NCI-H2029 (cell line): ENCODE data around the gene TMEM120B.
A peak's percentile ranks its signal among the peaks of the same experiment; 100 is the strongest.

Experiments
- DNase-seq: peaks from one replicate; lab custom pipeline; 2025; lab: John Stamatoyannopoulos, UW

Gene TMEM120B

DNA sequence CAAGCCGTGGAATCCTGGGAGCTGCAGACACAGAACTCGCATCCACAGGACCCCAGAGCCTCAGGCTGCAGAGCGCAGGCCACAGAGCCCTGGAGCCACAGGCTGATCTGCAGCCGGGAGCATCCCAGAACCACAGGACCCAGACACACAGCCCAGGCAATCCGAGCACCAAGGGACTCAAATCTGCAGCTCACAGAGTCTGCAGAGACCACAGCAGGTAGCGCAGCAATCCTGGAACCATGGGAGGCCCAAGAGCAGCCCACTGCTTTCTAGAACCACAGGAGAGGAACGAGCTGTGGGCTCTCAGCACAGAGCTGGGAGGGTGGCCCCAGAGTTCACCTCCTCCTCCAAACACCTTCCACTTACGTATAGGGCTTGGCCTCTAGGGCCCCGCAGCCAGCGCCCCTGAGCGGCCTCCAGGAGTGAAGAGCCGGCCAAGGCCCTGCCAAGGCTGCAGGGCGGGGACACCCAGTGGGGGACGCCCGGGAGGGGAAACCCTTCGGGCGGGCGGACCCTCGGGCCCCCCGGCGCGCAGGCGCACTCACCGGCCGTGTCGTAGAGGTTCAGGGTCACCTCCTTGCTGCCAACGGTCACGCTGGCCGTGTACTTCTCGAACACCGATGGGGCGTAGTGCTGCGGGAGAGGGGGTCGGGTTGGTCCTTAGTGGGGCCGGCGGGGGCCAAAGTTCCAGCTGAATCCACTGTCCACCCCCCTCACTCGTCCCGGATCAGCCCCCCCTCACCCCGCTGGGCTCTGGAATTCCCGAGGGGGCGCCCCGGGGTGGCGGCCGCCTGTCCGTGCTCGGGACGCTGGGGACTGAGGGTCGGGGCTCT lies 80.3 kb downstream of the TMEM120B start:
- no peak for DNase-seq

GRCh38 chr12:121793440-121793837 lies 80.9 kb downstream of the TMEM120B start, which contains the start of gene RHOF:
TSS of gene RHOF (minus strand) at chr12:121793688. CDS start at chr12:121793633, 55 bp downstream.
- no peak for DNase-seq

DNA sequence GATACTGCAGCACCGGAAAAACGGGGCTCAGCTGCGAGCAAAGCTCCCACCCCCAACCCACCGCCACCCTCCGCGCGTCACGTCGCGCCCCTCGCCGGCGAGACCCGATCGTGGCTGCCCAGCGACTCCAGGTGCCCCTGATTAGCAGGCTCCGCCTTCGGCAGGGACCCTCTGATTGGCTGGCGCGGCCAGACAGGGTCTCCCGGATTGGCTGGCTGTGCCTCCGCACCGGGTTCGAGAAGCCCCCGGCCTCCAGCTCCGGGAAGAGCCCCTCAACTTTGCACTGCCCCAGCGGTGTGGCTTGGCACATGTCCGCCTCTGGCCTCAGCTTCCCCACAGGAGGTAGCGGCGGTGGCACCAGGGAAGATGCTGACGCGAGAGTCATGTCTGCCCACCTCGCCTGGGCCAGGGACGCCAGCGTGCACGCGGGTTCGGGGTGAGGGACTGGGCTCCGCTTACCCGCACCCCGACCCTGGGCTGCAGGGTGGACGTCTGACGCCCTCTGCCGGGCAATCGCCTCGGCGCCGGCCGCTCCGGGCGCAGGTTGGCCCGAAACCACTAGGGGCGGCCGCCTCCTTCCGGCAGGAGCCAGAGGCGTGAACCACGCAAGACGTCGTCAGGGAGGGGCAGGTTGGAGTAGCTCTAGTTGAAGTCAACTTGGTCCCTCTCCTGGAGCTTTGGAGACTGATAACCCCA lies 81.4 kb downstream of the TMEM120B start:
- peak; percentile 83 for DNase-seq

- DNase-seq, result no peak
Observed at GRCh38 chr12:121794534-121795033, 82.0 kb downstream of the TMEM120B start.

DNA sequence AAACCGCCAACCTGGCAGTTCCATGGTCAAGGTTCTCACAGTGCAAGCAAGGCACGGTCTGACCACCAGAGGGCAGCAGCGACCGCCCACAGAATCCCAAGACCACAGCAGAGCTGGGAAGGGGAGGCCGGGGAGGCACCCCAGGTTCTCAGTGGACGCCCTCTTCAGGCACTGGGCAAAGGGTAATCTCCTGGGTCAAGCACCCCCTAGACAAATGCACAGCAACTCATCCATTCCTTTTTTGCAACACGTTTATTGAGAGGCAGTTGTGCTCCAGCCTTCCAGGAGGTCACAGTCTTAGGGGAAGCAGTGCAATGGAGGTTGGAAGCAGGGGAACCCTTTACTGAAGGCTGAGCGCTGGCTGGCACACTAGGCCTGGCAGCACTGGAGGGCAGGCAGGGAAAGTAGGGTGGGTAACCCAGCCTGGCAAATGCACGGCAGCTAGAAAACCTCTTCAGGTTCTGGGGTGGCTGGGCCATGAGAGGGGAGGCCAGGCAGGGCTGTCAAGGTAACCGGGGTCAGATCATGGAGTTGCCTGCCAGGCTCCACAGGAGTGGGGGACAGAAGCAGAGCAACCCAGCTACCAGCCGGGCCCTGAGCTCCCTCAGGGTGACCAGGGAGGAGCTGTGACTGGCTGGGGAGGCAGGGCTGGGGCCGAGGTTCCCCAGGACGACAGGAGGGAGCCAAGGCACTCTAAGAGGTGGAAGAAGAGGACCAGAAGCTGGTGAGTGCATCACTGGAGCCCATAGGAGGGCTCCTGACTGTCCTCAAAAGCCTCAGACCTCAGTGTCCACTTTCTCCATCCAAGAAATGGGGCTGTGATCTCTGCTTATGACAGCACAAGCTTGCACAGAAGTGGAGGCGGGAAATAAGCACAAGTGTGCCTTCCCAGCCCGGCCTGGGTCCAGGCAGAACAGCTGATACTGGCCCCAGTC lies 82.7 kb downstream of the TMEM120B start:
- peak; percentile 42 for DNase-seq

GRCh38 chr12:121796855-121797751 lies 84.6 kb downstream of the TMEM120B start:
- peak; percentile 73 for DNase-seq

GRCh38 chr12:121797937-121798786 lies 85.6 kb downstream of the TMEM120B start:
- peak; percentile 85 for DNase-seq

- no peak for DNase-seq
Observed at GRCh38 chr12:121798787-121799155, 86.2 kb downstream of the TMEM120B start.

DNA sequence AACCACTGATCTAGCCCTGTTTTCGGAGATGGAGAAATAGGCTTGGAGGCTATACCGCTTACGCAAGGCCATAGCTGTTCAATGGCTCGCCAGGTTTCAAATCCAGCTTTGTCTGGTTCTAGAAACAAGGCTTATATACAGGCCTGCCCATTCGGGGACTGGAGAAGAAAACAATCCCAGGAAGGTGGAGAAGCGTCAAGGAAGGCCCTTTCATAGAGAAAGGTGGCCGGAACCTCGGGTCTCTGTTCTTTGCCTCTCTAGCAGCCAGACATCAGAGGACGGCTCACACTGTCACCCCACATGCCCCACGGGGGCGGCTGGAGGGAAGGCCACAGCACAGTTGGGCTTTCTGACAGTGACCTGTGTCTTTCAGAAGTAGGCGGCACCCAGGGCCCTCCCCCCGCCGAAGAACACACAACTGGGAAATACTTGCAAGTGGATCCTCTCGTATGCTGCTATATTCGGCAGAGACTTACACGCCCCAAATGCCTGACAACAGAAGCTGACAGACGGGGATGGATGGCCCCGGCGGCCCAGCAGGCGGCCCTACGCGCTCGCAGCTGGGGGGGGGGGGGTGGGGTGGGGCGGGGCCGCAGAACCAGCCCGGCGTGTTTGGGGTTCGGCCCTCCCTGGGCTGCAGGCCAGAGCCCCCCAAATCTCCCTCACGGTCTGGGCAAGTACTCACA lies 86.7 kb downstream of the TMEM120B start:
- DNase-seq, result peak; percentile 78

DNA sequence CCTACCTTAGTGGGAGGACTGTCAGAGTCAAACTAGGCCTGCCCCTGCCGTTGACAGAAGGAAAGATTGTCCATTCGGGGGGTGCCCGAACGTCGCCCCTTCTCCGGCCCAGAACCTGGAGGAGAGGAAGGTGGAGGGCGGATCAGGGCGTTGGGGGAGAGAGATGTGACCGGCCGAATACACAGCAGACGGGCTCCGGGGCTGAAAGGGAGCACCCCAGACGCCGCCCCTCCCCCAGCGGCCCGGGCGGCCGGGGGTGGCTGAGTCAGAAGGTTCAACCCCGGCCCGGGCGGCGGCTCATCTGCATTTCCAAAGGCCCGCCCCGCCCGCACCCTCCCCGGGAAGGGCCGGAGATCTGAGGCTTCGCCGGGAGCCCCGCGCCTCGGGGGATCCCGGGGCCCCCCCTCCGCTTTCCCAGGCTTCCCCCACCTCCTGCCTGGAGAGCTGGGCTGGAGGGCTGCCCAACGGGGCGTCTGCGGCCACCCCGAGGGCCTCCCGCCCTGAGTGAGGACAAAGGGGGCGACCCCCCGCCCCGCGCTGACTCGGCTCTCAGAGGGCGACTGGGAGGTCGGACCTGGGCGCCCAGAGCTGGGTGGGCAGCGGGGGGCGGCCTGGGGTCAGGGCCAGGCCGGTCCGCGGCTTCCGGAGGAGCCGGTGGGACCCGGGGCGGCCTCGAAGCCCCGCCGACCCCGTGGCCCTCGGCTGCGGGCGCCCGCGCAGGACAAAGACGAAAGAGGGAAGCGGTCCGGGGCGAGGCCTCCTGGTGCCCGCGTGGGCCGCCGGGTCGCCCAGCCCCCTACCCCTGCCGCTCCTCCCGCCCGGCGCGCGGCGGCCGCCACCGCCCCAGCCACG lies 87.5 kb downstream of the TMEM120B start:
- DNase-seq, result peak; percentile 45

DNA sequence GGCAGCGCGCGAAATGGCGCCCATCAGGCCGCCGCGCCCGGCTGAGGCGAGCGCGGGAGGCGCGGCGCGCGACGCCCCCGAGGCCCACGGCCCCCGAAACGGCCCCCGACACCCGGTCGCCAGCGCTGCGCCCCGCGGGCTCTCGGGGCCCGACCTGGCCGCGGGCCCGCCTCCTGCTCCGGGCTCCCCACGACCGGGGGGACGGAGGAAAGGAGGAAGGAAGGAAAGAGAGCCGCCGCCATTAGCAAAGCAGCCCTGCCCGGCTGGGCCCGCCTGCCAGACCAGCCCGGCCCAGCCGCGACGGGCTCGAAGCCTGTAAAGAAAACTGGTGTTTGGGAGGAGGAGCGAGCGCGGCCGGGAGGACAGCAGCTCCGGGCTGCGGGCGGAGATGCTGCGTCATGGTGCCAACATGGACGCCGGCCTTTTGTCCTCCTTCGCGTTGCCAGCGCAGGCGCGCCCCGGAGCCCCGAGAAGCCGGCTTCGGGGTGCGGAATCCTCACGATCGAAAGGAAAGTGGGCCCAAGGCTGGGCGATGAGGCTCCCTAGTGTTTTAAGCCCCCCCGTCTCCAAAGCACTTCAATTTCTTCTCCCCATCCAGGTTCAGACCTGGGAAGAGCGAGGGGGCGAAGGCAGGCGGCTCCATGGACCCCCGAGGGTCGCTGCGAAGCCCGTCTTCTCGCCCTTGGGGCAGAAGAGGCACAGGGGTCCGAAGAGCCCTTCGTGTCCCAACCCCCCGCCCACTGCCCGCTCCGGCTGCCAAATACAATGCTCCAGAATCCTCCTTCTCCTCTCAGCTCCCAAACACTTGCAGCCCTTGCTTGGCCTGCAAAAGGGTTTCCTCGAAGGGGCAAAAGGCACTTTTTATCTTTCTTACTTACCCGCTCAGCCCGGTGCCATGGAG lies 88.4 kb downstream of the TMEM120B start:
- DNase-seq, result peak; percentile 45

DNA sequence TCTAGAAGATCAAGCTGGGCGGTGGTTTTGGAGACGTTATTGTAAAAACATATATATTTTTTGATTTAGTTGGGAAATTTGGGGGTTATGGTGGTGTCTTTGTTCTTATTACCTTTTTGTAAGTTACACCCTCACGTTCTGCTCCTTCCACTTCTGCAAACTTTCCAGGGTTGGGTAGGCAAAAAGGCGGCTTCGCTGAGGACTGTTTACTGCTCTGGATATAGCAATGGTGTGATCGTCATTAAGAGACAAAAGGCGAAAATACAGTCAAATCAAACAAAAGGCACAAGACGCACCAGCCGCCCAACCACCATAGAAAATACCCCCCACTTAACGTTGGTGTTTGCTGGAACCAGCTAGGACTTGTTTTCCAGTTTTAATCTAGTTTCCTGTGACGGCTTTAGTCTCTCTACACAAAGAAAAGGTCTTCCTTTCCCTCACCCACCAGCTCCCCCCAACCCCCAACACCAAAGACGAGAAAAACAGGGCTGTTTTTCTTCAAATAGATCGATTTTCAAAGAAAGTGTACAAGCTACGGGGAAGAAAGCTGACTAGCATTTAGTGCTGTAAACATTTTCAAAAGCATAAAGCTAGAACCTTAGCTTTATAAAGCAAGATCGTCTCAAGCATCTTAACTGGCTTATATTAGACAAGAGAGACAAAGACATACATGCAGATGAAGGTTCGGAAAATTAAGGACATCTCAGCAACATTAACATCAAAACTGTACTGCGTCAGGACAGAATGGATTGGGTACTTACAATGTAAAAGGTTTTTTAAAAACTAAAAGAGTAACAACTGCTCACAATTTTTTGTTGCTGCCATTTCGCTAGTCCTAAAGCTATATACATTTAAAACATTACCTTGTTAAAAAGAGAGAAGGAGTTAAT lies 89.3 kb downstream of the TMEM120B start:
- peak; percentile 94 for DNase-seq

DNA sequence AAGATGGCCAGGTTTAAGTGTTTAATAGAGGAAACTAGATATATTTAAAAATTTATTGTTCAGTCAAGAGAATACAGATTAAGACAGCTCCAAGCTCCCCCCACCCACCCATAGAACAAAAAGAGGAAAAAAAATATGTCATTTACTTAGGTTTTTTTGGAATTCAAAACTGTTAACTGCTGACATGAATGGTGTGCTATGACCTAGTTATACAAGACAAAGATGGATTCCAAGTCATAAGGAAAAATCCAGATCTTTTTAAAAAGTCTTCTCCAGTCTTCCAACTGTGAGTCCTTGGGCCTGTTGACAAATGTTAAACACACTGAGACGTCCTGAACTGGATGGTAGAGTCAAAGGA lies 89.9 kb downstream of the TMEM120B start:
- DNase-seq, result no peak

GRCh38 chr12:121802843-121803698 lies 90.5 kb downstream of the TMEM120B start:
- peak; percentile 91 for DNase-seq

- peak; percentile 41 for DNase-seq
Observed at GRCh38 chr12:121803861-121804416, 91.4 kb downstream of the TMEM120B start, which contains the start of gene SETD1B. TSS of gene SETD1B (plus strand) at chr12:121804009. CDS start at chr12:121804738, 729 bp downstream.
